SU-DHL-6 (cell line): ENCODE data around the gene ZSWIM3.

Experiments
- CTCF ChIP-seq: fragments of 200-600 bp; sonication (generic); IDR thresholded peaks from one replicate; pipeline ENCODE4 v1.5.1; 2017; ENCODE audit warnings: antibody characterized with exemption, mild to moderate bottlenecking, low read length, moderate library complexity; ENCODE audit not compliant: insufficient read depth, poor library complexity, severe bottlenecking
- EZH2phosphoT487 ChIP-seq: fragments of 200-600 bp; sonication (generic), shearing (Covaris generic); conservative IDR thresholded peaks from 2 replicates; pipeline ENCODE4 v1.6.1; 2018; ENCODE audit warnings: mild to moderate bottlenecking, antibody characterized with exemption, low read length, moderate library complexity, mixed read lengths

GRCh38 chr20:45910670-45911485 is 53.5 kb downstream of the ZSWIM3 start:
- TF ChIP-seq CTCF (no peak), EZH2phosphoT487 (no peak)
